GM12878 (cell line): ENCODE data around the gene ITGA2. TPM values are rescaled to one million over a fixed set of nuclear protein-coding genes. Genes with fewer than 3 reads are reported as not detected.

ENCODE experiments used
- ATAC-seq: fragments of 200-7000 bp; cut with Tn5 transposase; 3 replicates; pipeline ENCODE4 v1.9.1; 2020; ENCODE audit warnings: mild to moderate bottlenecking, moderate library complexity
- BruUV-seq: library from RNA; stranded (reverse); fragments of 400-500 nt; replicated peaks from 2 replicates; lab custom pipeline; 2021; lab: Mats Ljungman, UMichigan
- CTCF ChIA-PET: fragments of 300-600 bp; sonication (Branson Sonifier 250); formaldehyde crosslinking; extraction: SDS; loops from one replicate; lab custom pipeline; 2021; ENCODE audit warnings: inconsistent platforms; lab: Yijun Ruan, JAX
- POLR2A ChIA-PET: fragments of 350-600 bp; formaldehyde crosslinking; extraction: SDS; loops from one replicate; lab custom pipeline; 2021; ENCODE audit warnings: inconsistent platforms; lab: Charles Lee
- RAD21 ChIA-PET: fragments of 300-600 bp; sonication (Branson Sonifier 250); formaldehyde crosslinking; loops from one replicate; lab custom pipeline; 2023; ENCODE audit warnings: antibody characterized with exemption; ENCODE audit not compliant: unreplicated experiment; lab: Charles Lee
- SMC1A ChIA-PET: fragments of 300-600 bp; sonication (Branson Sonifier 250); formaldehyde crosslinking; loops from one replicate; lab custom pipeline; 2023; ENCODE audit not compliant: unreplicated experiment, uncharacterized antibody; lab: Charles Lee
- DNase-seq: peaks from one replicate; pipeline ENCODE4 v3.0.0-alpha.2; 2011; ENCODE audit warnings: low read depth, low spot score
- FAIRE-seq: peaks from 3 replicates; lab custom pipeline; 2011; peaks lifted over from hg19 to GRCh38; lab: Jason Lieb, UNC
- H2AFZ ChIP-seq: 2 replicates; pipeline ENCODE4 v1.6.0; 2011; ENCODE audit warnings: low read depth, low read length, control low read depth; ENCODE audit not compliant: control insufficient read depth
- H3K27ac ChIP-seq: 2 replicates; pipeline ENCODE4 v1.5.1; 2011; ENCODE audit warnings: control low read depth; ENCODE audit not compliant: control insufficient read depth, insufficient read depth
- H3K27me3 ChIP-seq, 2 experiments: replicated peaks in 1 of 2; 2 replicates each; pipeline versions ENCODE4 v1.6.0 to v1.6.1; 2011; ENCODE audit warnings: low read length in 1 of 2; ENCODE audit not compliant: control insufficient read depth in 2 of 2, insufficient read depth in 2 of 2
- H3K36me3 ChIP-seq, 2 experiments: 2 replicates each; pipeline ENCODE4 v1.5.1; 2011; ENCODE audit warnings: low read length in 1 of 2; ENCODE audit not compliant: control insufficient read depth in 2 of 2, insufficient read depth in 2 of 2
- H3K4me1 ChIP-seq: 2 replicates; pipeline ENCODE4 v1.6.1; 2011; ENCODE audit warnings: mild to moderate bottlenecking, low read length, moderate library complexity, mixed read lengths; ENCODE audit not compliant: control insufficient read depth, insufficient read depth
- H3K4me2 ChIP-seq: 2 replicates; pipeline ENCODE4 v1.6.0; 2011; ENCODE audit warnings: control low read depth; ENCODE audit not compliant: control insufficient read depth, insufficient read depth
- H3K4me3 ChIP-seq: fragments of 200-600 bp; sonication (generic); 2 replicates; pipeline ENCODE4 v1.5.1; 2016
- H3K79me2 ChIP-seq: 2 replicates; pipeline ENCODE4 v1.6.0; 2011; ENCODE audit warnings: low read length; ENCODE audit not compliant: control insufficient read depth, insufficient read depth
- H3K9ac ChIP-seq: 2 replicates; pipeline ENCODE4 v1.8.0; 2011; ENCODE audit warnings: low read length, control low read depth, mixed read lengths; ENCODE audit not compliant: control insufficient read depth, insufficient read depth
- H3K9me3 ChIP-seq: replicated peaks from 3 replicates; pipeline ENCODE4 v1.5.1; 2011; ENCODE audit warnings: mild to moderate bottlenecking, low read length; ENCODE audit not compliant: control insufficient read depth, insufficient read depth
- H4K20me1 ChIP-seq: 2 replicates; pipeline ENCODE4 v1.6.0; 2011; ENCODE audit not compliant: control insufficient read depth, insufficient read depth
- HCFC1 ChIP-seq: fragments of 150-350 bp; IDR thresholded peaks from 2 replicates; pipeline ENCODE4 v1.6.1; 2014; ENCODE audit warnings: low read length
- SREBF1 ChIP-seq: IDR thresholded peaks from 2 replicates; pipeline ENCODE4 v1.6.1; 2012; ENCODE audit warnings: mild to moderate bottlenecking, low read length
- WGBS: methylation state at CpG from one replicate; pipeline ENCODE4 v1.1.6; 2016; ENCODE audit warnings: low lambda C conversion rate; ENCODE audit not compliant: insufficient replicate concordance, insufficient coverage; ENCODE audit errors: missing lambda C conversion rate; 5-methylcytosine and 5-hydroxymethylcytosine counted together
- in situ Hi-C: fragments of 300-500 bp; cut with MboI; formaldehyde crosslinking; loops from 9 replicates; pipeline ENCODE4 v1.14.3; 2018; ENCODE audit warnings: mixed read lengths
- intact Hi-C: fragments of 100-400 bp; cut with micrococcal nuclease; formaldehyde crosslinking; loops from one replicate; pipeline ENCODE4 v1.14.2; 2022; ENCODE audit not compliant: unreplicated experiment
- polyA plus RNA-seq, 11 experiments: library from polyadenylated mRNA; depleted of rRNA in 4 of 11; unstranded in 6 of 11; stranded (reverse) in 5 of 11; fragments of >200 nt; fragmentation: Nextera tagmentation in 4 of 11; fragmentation: Illumina TruSeq in 1 of 11; extraction: Ambion mirVana in 4 of 11; extraction: Trizol in 1 of 11; gene quantifications; 1 replicate in 1 of 11; 2 replicates in 10 of 11; pipeline versions ENCODE4 v1.2.1 to v1.2.3, GENCODE V29; 2011 to 2016; ENCODE audit warnings: inconsistent platforms in 2 of 11, missing spikeins in 2 of 11, low read depth in 1 of 11
- total RNA-seq, 4 experiments: library from RNA; depleted of rRNA in 3 of 4; stranded (reverse); fragments of >200 nt in 3 of 4; fragmentation: Illumina TruSeq in 1 of 4; extraction: Trizol in 1 of 4; gene quantifications; 2 replicates each; pipeline versions ENCODE4 v1.2.1 to v1.2.3, GENCODE V29; 2013 to 2021

ITGA2 gene
- total and polyA plus RNA-seq, 10 of the 15 experiments (the other 5 are each of a cell fraction or from before 2014, with no cell fraction given) = under 0.01 to 0.13 (median 0.03) TPM; not detected in 6

GRCh38 chr5:52993367-52993766 lies 4.2 kb downstream of the ITGA2 start:
- Histone ChIP-seq H3K27me3 (peaks cover 10 to 23% of the 10 kb centered on the region in 2 experiments), H3K27ac (no peak overlapping the region), H3K4me3 (no peak overlapping the region), H3K36me3 (no peaks in the 10 kb centered on the region), H3K79me2 (no peaks in the 10 kb centered on the region), H3K9me3 (no peaks in the 10 kb centered on the region), H3K4me2 (no peak overlapping the region)
- ChIA-PET CTCF (no interaction called here), POLR2A (no interaction called here), SMC1A (no interaction called here), RAD21 (no interaction called here)
- ATAC-seq = no peak
- intact Hi-C loops = no loop called here
- 31% methylated on average over 2 of the region's 2 CpGs for WGBS
- no peak for TF ChIP-seq SREBF1
- TF ChIP-seq, all 136 proteins: peak for 0
- no TSS peak for BruUV-seq
- in situ Hi-C loops = no loop called here
- no peak overlapping the region for H2AFZ ChIP-seq
- no peaks in the 10 kb centered on the region for H4K20me1 ChIP-seq
- FAIRE-seq (no peak), DNase-seq (no peak)
- no peak overlapping the region for H3K9ac ChIP-seq
- no peaks in the 10 kb centered on the region for H3K4me1 ChIP-seq

- Histone ChIP-seq H3K79me2 (no peaks in the 10 kb centered on the region), H3K9me3 (no peaks in the 10 kb centered on the region), H2AFZ (no peak overlapping the region), H3K27me3 (peaks cover 5 to 17% of the 10 kb centered on the region in 2 experiments), H4K20me1 (no peaks in the 10 kb centered on the region), H3K4me1 (no peaks in the 10 kb centered on the region), H3K9ac (no peak overlapping the region), H3K4me3 (no peak overlapping the region), H3K36me3 (no peaks in the 10 kb centered on the region), H3K4me2 (no peak overlapping the region), H3K27ac (no peak overlapping the region)
- no peak for FAIRE-seq
- RAD21 ChIA-PET = no interaction called here
- TF ChIP-seq HCFC1 = no peak
- POLR2A ChIA-PET = no interaction called here
- no TSS peak for BruUV-seq
- 50% methylated on average over 1 of the region's 1 CpG for WGBS
- intact Hi-C loops (no loop called here), in situ Hi-C loops (no loop called here)
- SMC1A ChIA-PET = no interaction called here
- no peak for ATAC-seq
- CTCF ChIA-PET = no interaction called here
- no peak for DNase-seq
Observed at GRCh38 chr5:52994266-52994665, 5.1 kb downstream of the ITGA2 start.
